Measurements from ENCODE around the gene NLN. TPM values are rescaled to one million over a fixed set of nuclear protein-coding genes. Genes with fewer than 3 reads are reported as not detected.

Gene NLN
- total RNA-seq, 1 donor = 36.7 TPM

- DNase-seq (ENCODE audit: low read depth) = peak; percentile 64
- TF ChIP-seq CTCF (IDR thresholded peaks at IDR 0.05; ENCODE audit: insufficient read depth, low read depth, low read length) = no peak
- no peak overlapping the region for H3K4me3 ChIP-seq (ENCODE audit: low read depth, low read length)
These were observed 86.3 kb downstream of the NLN start for GRCh38 chr5:65808251-65808741.

DNA sequence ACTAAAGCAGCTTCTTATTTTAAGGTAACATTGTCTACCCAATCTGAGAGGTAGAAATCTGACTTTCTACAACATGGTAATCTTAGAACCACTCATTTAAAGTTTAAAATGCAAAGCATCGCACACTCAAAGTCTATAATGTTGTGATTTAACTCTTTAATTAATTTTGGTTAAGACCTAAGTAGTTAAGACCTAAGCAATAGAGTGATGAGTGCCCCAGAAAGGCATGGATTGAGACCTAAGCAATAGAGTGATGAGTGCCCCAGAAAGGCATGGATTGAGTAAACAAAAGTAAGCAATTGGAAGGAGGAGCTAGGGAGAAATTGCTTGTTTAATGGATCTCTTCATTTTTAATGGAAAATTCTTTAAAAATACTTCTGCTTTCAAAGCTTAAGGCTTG is 86.8 kb downstream of the NLN start:
- peak; percentile 53 for DNase-seq (ENCODE audit: low read depth)
- H3K4me3 ChIP-seq (ENCODE audit: low read depth, low read length) = no peak overlapping the region
- TF ChIP-seq CTCF (IDR thresholded peaks at IDR 0.05; ENCODE audit: insufficient read depth, low read depth, low read length) = no peak

GRCh38 chr5:65809817-65810531 is 88.0 kb downstream of the NLN start:
- no peak overlapping the region for H3K4me3 ChIP-seq (ENCODE audit: low read depth, low read length)
- TF ChIP-seq CTCF (IDR thresholded peaks at IDR 0.05; ENCODE audit: insufficient read depth, low read depth, low read length) = no peak
- DNase-seq (ENCODE audit: low read depth) = peak; percentile 57

GRCh38 chr5:65811004-65811403 is 89.0 kb downstream of the NLN start:
- no peak overlapping the region for H3K4me3 ChIP-seq (ENCODE audit: low read depth, low read length)
- DNase-seq (ENCODE audit: low read depth) = peak; percentile 80
- TF ChIP-seq CTCF (IDR thresholded peaks at IDR 0.05; ENCODE audit: insufficient read depth, low read depth, low read length) = no peak

GRCh38 chr5:65811885-65812284 is 89.9 kb downstream of the NLN start:
- DNase-seq (ENCODE audit: low read depth) = peak; percentile 69
- no peak for TF ChIP-seq CTCF (IDR thresholded peaks at IDR 0.05; ENCODE audit: insufficient read depth, low read depth, low read length)

DNA sequence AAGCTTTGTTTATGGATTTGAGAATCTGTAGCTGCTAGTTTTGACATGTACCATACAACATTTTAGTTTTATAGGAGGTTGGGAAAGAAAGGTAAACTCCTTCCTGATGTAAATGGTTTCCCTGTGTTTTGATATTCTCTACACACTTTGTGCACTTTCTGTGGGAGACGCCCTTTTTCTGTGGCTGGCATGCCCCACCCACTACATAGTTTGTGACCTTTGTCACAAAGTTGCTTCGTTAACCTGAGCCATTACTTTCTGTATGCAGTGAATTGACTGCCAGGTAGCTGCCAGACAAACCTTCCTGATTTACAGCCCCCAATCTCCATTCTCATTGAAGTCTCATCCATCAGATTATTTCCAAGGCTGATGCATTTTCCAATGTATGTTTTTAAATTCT is 90.6 kb downstream of the NLN start:
- no peak overlapping the region for H3K4me3 ChIP-seq (ENCODE audit: low read depth, low read length)
- TF ChIP-seq CTCF (IDR thresholded peaks at IDR 0.05; ENCODE audit: insufficient read depth, low read depth, low read length) = no peak

More at GRCh38 chr5:65811885-65812284, 89.9 kb downstream of the NLN start:
- no peak overlapping the region for H3K4me3 ChIP-seq (ENCODE audit: low read depth, low read length)

DNA sequence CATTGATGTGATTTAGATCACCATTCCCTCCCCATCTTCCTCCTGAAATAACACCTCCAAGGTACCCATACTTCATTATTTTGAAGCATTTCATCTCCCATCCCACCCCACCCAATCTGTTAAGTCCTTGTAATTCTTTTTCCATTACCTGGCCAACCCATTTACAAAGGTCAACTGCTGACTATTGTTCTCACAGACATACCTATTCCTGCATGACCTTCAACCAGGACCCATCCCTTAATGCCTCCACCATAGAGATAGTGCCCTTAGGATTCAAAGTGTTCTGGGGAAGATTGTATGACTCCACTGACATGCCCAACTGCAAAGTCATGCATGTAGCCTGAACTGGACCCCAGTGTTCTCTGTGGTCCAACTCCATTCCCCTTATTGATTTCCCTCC is 91.2 kb downstream of the NLN start:
- TF ChIP-seq CTCF (IDR thresholded peaks at IDR 0.05; ENCODE audit: insufficient read depth, low read depth, low read length) = no peak
- DNase-seq (ENCODE audit: low read depth) = no peak
- H3K4me3 ChIP-seq (ENCODE audit: low read depth, low read length) = no peak overlapping the region

More for the DNA sequence above, 90.6 kb downstream of the NLN start:
- no peak for DNase-seq (ENCODE audit: low read depth)
